ENCODE data around the gene FAF2.

DNA sequence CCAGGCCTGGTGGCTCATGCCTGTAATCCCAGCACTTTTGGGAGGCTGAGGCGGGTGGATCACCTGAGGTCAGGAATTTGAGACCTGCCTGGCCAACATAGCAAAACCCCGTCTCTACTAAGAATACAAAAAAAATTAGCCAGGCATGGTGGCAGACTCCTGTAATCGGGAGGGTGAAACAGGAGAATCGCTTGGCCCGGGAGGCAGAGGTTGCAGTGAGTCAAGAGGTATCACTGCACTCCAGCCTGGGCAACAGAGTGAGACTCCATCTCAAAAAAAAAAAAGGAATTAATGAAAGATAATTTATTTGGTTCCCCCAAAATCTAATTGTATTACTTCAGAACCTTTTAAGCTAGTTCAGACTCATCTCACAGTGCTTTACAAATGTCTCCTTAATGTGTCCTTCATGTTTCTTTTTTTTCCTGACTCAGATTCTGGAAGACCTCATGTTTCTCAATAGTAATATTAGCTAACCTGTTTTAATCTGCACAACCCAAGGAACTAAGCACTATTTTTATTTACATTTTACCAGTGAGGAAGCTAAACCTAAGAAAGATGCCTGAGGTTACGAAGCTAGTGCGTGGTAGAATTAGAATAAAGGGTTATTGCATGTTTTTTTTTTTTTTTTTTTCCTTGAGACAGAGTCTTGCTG, 15.1 kb downstream of the FAF2 start:
- TF ChIP-seq CTCF (conservative IDR thresholded peaks at IDR 0.05) (no peak), EZH2 (IDR thresholded peaks at IDR 0.05; ENCODE audit: low read depth) (no peak)
